Measurements from ENCODE around the gene GOLGA8B.
"Not testable (repeated sequence)": the region's sequence is repeated elsewhere in the genome, so short reads cannot be mapped to it uniquely, and the experiment has no call there.

GOLGA8B gene

GRCh38 chr15:34583399-34584329, at the start of gene GOLGA8B:
Gene GOLGA8B (minus strand): TSS chr15:34583651. CDS start chr15:34535912, 47,739 bp downstream.
- peak; percentile 69 for DNase-seq (ENCODE audit: low read depth)

- DNase-seq (ENCODE audit: low read depth), result not testable (repeated sequence)
Observed at GRCh38 chr15:34633165-34633564, 49.7 kb upstream of the GOLGA8B start.

- DNase-seq (ENCODE audit: low read depth), result peak; percentile 80
Observed at GRCh38 chr15:34628577-34629152, 45.2 kb upstream of the GOLGA8B start.

GRCh38 chr15:34625007-34625406, 41.6 kb upstream of the GOLGA8B start:
- DNase-seq (ENCODE audit: low read depth), result peak; percentile 8

GRCh38 chr15:34621675-34622074, 38.2 kb upstream of the GOLGA8B start:
- DNase-seq (ENCODE audit: low read depth), result peak; percentile 63

GRCh38 chr15:34620814-34621213, 37.4 kb upstream of the GOLGA8B start:
- DNase-seq (ENCODE audit: low read depth), result peak; percentile 6

GRCh38 chr15:34620142-34620541, 36.7 kb upstream of the GOLGA8B start:
- DNase-seq (ENCODE audit: low read depth), result no peak

- DNase-seq (ENCODE audit: low read depth), result no peak
Observed at GRCh38 chr15:34619151-34619550, 35.7 kb upstream of the GOLGA8B start.

- DNase-seq (ENCODE audit: low read depth), result no peak
Observed at GRCh38 chr15:34618073-34618472, 34.6 kb upstream of the GOLGA8B start.

- DNase-seq (ENCODE audit: low read depth), result peak; percentile 58
Observed at GRCh38 chr15:34616613-34617012, 33.2 kb upstream of the GOLGA8B start.

- no peak for DNase-seq (ENCODE audit: low read depth)
Observed at GRCh38 chr15:34613997-34614396, 30.5 kb upstream of the GOLGA8B start.

GRCh38 chr15:34613301-34613700, 29.9 kb upstream of the GOLGA8B start:
- DNase-seq (ENCODE audit: low read depth), result no peak

GRCh38 chr15:34610354-34610753, 26.9 kb upstream of the GOLGA8B start:
- DNase-seq (ENCODE audit: low read depth), result peak; percentile 55

- DNase-seq (ENCODE audit: low read depth), result no peak
Observed at GRCh38 chr15:34609102-34610057, 25.9 kb upstream of the GOLGA8B start.

GRCh38 chr15:34608517-34608916, 25.1 kb upstream of the GOLGA8B start:
- DNase-seq (ENCODE audit: low read depth), result no peak

- no peak for DNase-seq (ENCODE audit: low read depth)
Observed at GRCh38 chr15:34607832-34608231, 24.4 kb upstream of the GOLGA8B start.

GRCh38 chr15:34606545-34606944, 23.1 kb upstream of the GOLGA8B start:
- no peak for DNase-seq (ENCODE audit: low read depth)

- no peak for DNase-seq (ENCODE audit: low read depth)
Observed at GRCh38 chr15:34606131-34606530, 22.7 kb upstream of the GOLGA8B start.

- no peak for DNase-seq (ENCODE audit: low read depth)
Observed at GRCh38 chr15:34603095-34603494, 19.6 kb upstream of the GOLGA8B start.

GRCh38 chr15:34600923-34601322, 17.5 kb upstream of the GOLGA8B start:
- DNase-seq (ENCODE audit: low read depth), result no peak

- DNase-seq (ENCODE audit: low read depth), result no peak
Observed at GRCh38 chr15:34598799-34599585, 15.5 kb upstream of the GOLGA8B start.
